HCT116 (cell line): ENCODE measurements around the gene ADGRB3. TPM values are rescaled to one million over a fixed set of nuclear protein-coding genes. Genes with fewer than 3 reads are reported as not detected.

Source experiments
- ATAC-seq: fragments of 200-7000 bp; cut with Tn5 transposase; 2 replicates; pipeline ENCODE4 v1.9.1; 2020; ENCODE audit warnings: mild to moderate bottlenecking, moderate library complexity
- BruUV-seq: library from RNA; stranded (reverse); fragments of 400-500 nt; replicated peaks from 2 replicates; lab custom pipeline; 2021; lab: Mats Ljungman, UMichigan
- CTCF ChIA-PET: fragments of 300-600 bp; sonication (Branson Sonifier 250); formaldehyde crosslinking; loops from one replicate; lab custom pipeline; 2021; ENCODE audit warnings: antibody characterized with exemption; lab: Charles Lee
- POLR2A ChIA-PET: fragments of 300-600, 350-600 bp; sonication (Branson Sonifier 250); formaldehyde crosslinking; loops from one replicate; lab custom pipeline; 2021; ENCODE audit warnings: antibody characterized with exemption; lab: Charles Lee
- RAD21 ChIA-PET, 2 experiments: fragments of 300-600 bp; sonication (Branson Sonifier 250); formaldehyde crosslinking; loops; one replicate each; lab custom pipeline; 2023; ENCODE audit warnings: low total read pairs in 2 of 2; ENCODE audit not compliant: uncharacterized antibody in 2 of 2, unreplicated experiment in 2 of 2, low non-redundant PET in 1 of 2; lab: Charles Lee
- DNase-seq: peaks from one replicate; pipeline ENCODE4 v3.0.0-alpha.2; 2010; ENCODE audit warnings: low read depth, low spot score
- H2AFZ ChIP-seq: fragments of 200-600 bp; shearing (Covaris generic), sonication (generic); 2 replicates; pipeline ENCODE4 v1.6.1; 2017; ENCODE audit warnings: low read depth, mixed run types, mixed read lengths, antibody characterized with exemption, low read length; ENCODE audit not compliant: poor library complexity, severe bottlenecking
- H3K27ac ChIP-seq: 2 replicates; pipeline ENCODE4 v1.5.1; 2012; ENCODE audit warnings: low read depth, low read length
- H3K27me3 ChIP-seq: fragments of 200-600 bp; sonication (generic); 2 replicates; pipeline ENCODE4 v1.6.1; 2016; ENCODE audit warnings: mixed run types, low read length, mixed read lengths; ENCODE audit not compliant: insufficient read depth
- H3K36me3 ChIP-seq, 2 experiments: fragments of 200-500 bp in 1 of 2; fragments of 200-600 bp in 1 of 2; sonication (Bioruptor generic) in 1 of 2; sonication (generic) in 1 of 2; 2 replicates each; pipeline versions ENCODE4 v1.5.1 to v1.6.1; 2014 to 2016; ENCODE audit warnings: low read length in 2 of 2, inconsistent platforms in 1 of 2, mixed read lengths in 1 of 2, mixed run types in 1 of 2; ENCODE audit not compliant: insufficient read depth in 2 of 2, control insufficient read depth in 1 of 2
- H3K4me1 ChIP-seq, 2 experiments: fragments of 200-600 bp in 1 of 2; sonication (generic) in 1 of 2; 2 replicates each; pipeline versions ENCODE4 v1.5.1 to v1.6.1; 2012 to 2017; ENCODE audit warnings: low read length in 2 of 2, inconsistent platforms in 1 of 2, mild to moderate bottlenecking in 1 of 2, mixed read lengths in 1 of 2, mixed run types in 1 of 2, moderate library complexity in 1 of 2; ENCODE audit not compliant: insufficient read depth in 2 of 2, control insufficient read depth in 1 of 2
- H3K4me2 ChIP-seq: fragments of 200-600 bp; sonication (generic); 2 replicates; pipeline ENCODE4 v1.6.1; 2017; ENCODE audit warnings: mixed run types, low read length, mixed read lengths
- H3K4me3 ChIP-seq, 2 experiments: fragments of 200-600 bp in 1 of 2; sonication (generic) in 1 of 2; replicated peaks in 1 of 2; 2 replicates each; pipeline ENCODE4 v1.5.1; 2011 to 2016; ENCODE audit warnings: low read length in 2 of 2, control low read depth in 1 of 2, low read depth in 1 of 2, mild to moderate bottlenecking in 1 of 2, mixed read lengths in 1 of 2, mixed run types in 1 of 2
- H3K79me2 ChIP-seq: fragments of 200-600 bp; sonication (generic); 2 replicates; pipeline ENCODE4 v1.6.1; 2017; ENCODE audit warnings: mild to moderate bottlenecking, mixed run types, low read length, moderate library complexity, mixed read lengths; ENCODE audit not compliant: insufficient read depth
- H3K9ac ChIP-seq: fragments of 200-600 bp; sonication (generic); 2 replicates; pipeline ENCODE4 v1.6.1; 2016; ENCODE audit warnings: low read length, mixed read lengths
- H3K9me2 ChIP-seq: fragments of 200-600 bp; sonication (generic), shearing (Covaris generic); 2 replicates; pipeline ENCODE4 v1.6.1; 2017; ENCODE audit warnings: mixed run types, mild to moderate bottlenecking, moderate library complexity; ENCODE audit not compliant: insufficient read depth
- H3K9me3 ChIP-seq, 2 experiments: fragments of 200-500 bp in 1 of 2; fragments of 200-600 bp in 1 of 2; sonication (Bioruptor generic) in 1 of 2; sonication (generic) in 1 of 2; 2 replicates each; pipeline ENCODE4 v1.6.1; 2014 to 2017; ENCODE audit warnings: low read length in 2 of 2, mixed read lengths in 2 of 2, inconsistent platforms in 1 of 2, low read depth in 1 of 2, mild to moderate bottlenecking in 1 of 2, mixed run types in 1 of 2, moderate library complexity in 1 of 2; ENCODE audit not compliant: control insufficient read depth in 1 of 2, insufficient read depth in 1 of 2
- H4K20me1 ChIP-seq: fragments of 200-600 bp; sonication (generic), shearing (Covaris generic); 2 replicates; pipeline ENCODE4 v1.6.1; 2017; ENCODE audit warnings: mixed run types, mild to moderate bottlenecking, moderate library complexity; ENCODE audit not compliant: insufficient read depth
- CEBPB ChIP-seq: IDR thresholded peaks from 2 replicates; pipeline ENCODE4 v1.6.1; 2012; ENCODE audit warnings: low read depth
- EGR1 ChIP-seq: IDR thresholded peaks from 2 replicates; pipeline ENCODE4 v1.6.1; 2012; ENCODE audit warnings: low read depth
- ELF1 ChIP-seq: IDR thresholded peaks from 2 replicates; pipeline ENCODE4 v1.6.1; 2012; ENCODE audit warnings: low read depth, borderline replicate concordance
- EZH2phosphoT487 ChIP-seq: fragments of 200-600 bp; IDR thresholded peaks from 2 replicates; pipeline ENCODE4 v1.6.1; 2018; ENCODE audit warnings: antibody characterized with exemption, borderline replicate concordance
- JUND ChIP-seq: IDR thresholded peaks from 2 replicates; pipeline ENCODE4 v1.6.1; 2012
- POLR2A ChIP-seq: IDR thresholded peaks from 2 replicates; pipeline ENCODE4 v1.7.0; 2011; ENCODE audit warnings: borderline replicate concordance; ENCODE audit not compliant: insufficient read depth, insufficient read length; ENCODE audit errors: extremely low read depth
- RAD21 ChIP-seq: IDR thresholded peaks from 2 replicates; pipeline ENCODE4 v1.6.1; 2012; ENCODE audit warnings: low read depth, mild to moderate bottlenecking
- SRF ChIP-seq: IDR thresholded peaks from 2 replicates; pipeline ENCODE4 v1.6.1; 2012; ENCODE audit warnings: low read depth
- TCF7L2 ChIP-seq: IDR thresholded peaks from 2 replicates; pipeline ENCODE4 v1.7.0; 2011; ENCODE audit warnings: borderline replicate concordance, inconsistent platforms; ENCODE audit not compliant: insufficient read depth, insufficient read length; ENCODE audit errors: extremely low read depth
- YY1 ChIP-seq: IDR thresholded peaks from 2 replicates; pipeline ENCODE4 v1.6.1; 2011; ENCODE audit warnings: low read length, low read depth, moderate library complexity, mild to moderate bottlenecking; ENCODE audit not compliant: insufficient replicate concordance; ENCODE audit errors: extremely low read depth
- ZFX ChIP-seq: fragments of 450-650 bp; IDR thresholded peaks from 2 replicates; pipeline ENCODE4 v1.6.1; 2017
- ZNF274 ChIP-seq: fragments of 200-500 bp; sonication (Bioruptor generic); IDR thresholded peaks from 2 replicates; pipeline ENCODE4 v1.6.1; 2014; ENCODE audit warnings: mild to moderate bottlenecking, low read depth, low read length, inconsistent platforms
- intact Hi-C: fragments of 100-400 bp; cut with micrococcal nuclease; formaldehyde crosslinking; loops from 2 replicates; pipeline ENCODE4 v1.10.0; 2022
- total RNA-seq: library from RNA; stranded (reverse); gene quantifications from one replicate; pipeline ENCODE4 v1.2.1, GENCODE V29; 2021; ENCODE audit not compliant: unreplicated experiment
- TF ChIP-seq, protein P1 (sequence below), 3 experiments: fragments of 200-600 bp in 1 of 3; sonication (generic) in 1 of 3; IDR thresholded peaks in 2 of 3; conservative IDR thresholded peaks in 1 of 3; 2 replicates each; pipeline ENCODE4 v1.5.1; 2012 to 2017; ENCODE audit warnings: low read depth in 2 of 3, low read length in 2 of 3, antibody characterized with exemption in 1 of 3, borderline replicate concordance in 1 of 3, control low read depth in 1 of 3, mild to moderate bottlenecking in 1 of 3, mixed read lengths in 1 of 3, mixed run types in 1 of 3, moderate library complexity in 1 of 3; ENCODE audit not compliant: insufficient read depth in 1 of 3
- TF ChIP-seq, protein P2 (sequence below): IDR thresholded peaks from 2 replicates; pipeline ENCODE4 v1.6.1; 2012; ENCODE audit warnings: low read depth

ADGRB3 gene
- total RNA-seq, 1 experiment from 2014 or later = not detected

DNA sequence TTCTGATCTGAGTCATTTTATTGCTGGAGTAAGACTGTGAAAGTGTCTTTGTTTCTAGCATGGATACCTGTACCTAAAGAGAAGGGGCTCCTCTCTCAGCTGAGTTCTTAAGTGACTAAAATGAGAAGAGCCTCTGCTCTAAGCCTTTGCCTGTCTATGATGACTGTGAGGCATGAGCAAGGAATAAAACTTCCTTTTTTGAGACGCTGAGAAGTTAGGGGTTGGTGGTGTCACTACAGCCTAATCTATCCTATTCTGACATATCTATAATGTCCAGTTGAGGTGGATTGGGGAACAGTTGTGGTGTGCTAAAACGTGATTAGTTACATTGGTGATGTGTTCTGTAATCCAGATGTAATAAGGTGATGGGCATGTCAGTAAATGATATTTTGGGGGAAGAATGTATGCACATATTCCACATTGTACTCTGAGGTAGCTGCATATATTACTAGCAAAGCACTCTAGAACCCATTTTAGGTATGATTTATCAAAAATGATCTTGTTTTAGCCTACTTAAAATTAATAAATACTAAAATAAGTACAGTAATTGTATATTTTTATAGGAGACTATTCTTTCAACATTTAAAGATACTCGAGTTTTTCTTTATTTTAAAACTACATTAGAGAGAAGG is 18.1 kb downstream of the ADGRB3 start:
- no peaks in the 10 kb centered on the region for H4K20me1 ChIP-seq
- no peaks in the 10 kb centered on the region for H3K36me3 ChIP-seq
- no peaks in the 10 kb centered on the region for H3K79me2 ChIP-seq
- H3K9ac ChIP-seq = no peak overlapping the region
- no peak for TF ChIP-seq EZH2phosphoT487
- TF ChIP-seq, protein P1, sequence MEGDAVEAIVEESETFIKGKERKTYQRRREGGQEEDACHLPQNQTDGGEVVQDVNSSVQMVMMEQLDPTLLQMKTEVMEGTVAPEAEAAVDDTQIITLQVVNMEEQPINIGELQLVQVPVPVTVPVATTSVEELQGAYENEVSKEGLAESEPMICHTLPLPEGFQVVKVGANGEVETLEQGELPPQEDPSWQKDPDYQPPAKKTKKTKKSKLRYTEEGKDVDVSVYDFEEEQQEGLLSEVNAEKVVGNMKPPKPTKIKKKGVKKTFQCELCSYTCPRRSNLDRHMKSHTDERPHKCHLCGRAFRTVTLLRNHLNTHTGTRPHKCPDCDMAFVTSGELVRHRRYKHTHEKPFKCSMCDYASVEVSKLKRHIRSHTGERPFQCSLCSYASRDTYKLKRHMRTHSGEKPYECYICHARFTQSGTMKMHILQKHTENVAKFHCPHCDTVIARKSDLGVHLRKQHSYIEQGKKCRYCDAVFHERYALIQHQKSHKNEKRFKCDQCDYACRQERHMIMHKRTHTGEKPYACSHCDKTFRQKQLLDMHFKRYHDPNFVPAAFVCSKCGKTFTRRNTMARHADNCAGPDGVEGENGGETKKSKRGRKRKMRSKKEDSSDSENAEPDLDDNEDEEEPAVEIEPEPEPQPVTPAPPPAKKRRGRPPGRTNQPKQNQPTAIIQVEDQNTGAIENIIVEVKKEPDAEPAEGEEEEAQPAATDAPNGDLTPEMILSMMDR (IDR thresholded peaks at IDR 0.05 in 2 of 3, conservative IDR thresholded peaks at IDR 0.05 in 1 of 3; ENCODE audit: borderline replicate concordance in 1 of 3, insufficient read depth in 1 of 3, low read depth in 2 of 3, low read length in 2 of 3) = no peak
- no peak for TF ChIP-seq CEBPB
- TF ChIP-seq YY1 = no peak
- TF ChIP-seq, protein P2, sequence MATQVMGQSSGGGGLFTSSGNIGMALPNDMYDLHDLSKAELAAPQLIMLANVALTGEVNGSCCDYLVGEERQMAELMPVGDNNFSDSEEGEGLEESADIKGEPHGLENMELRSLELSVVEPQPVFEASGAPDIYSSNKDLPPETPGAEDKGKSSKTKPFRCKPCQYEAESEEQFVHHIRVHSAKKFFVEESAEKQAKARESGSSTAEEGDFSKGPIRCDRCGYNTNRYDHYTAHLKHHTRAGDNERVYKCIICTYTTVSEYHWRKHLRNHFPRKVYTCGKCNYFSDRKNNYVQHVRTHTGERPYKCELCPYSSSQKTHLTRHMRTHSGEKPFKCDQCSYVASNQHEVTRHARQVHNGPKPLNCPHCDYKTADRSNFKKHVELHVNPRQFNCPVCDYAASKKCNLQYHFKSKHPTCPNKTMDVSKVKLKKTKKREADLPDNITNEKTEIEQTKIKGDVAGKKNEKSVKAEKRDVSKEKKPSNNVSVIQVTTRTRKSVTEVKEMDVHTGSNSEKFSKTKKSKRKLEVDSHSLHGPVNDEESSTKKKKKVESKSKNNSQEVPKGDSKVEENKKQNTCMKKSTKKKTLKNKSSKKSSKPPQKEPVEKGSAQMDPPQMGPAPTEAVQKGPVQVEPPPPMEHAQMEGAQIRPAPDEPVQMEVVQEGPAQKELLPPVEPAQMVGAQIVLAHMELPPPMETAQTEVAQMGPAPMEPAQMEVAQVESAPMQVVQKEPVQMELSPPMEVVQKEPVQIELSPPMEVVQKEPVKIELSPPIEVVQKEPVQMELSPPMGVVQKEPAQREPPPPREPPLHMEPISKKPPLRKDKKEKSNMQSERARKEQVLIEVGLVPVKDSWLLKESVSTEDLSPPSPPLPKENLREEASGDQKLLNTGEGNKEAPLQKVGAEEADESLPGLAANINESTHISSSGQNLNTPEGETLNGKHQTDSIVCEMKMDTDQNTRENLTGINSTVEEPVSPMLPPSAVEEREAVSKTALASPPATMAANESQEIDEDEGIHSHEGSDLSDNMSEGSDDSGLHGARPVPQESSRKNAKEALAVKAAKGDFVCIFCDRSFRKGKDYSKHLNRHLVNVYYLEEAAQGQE = no peak
- no peak for TF ChIP-seq ZFX
- no peak for TF ChIP-seq POLR2A
- no peak for TF ChIP-seq ZNF274
- TF ChIP-seq ELF1 = no peak
- no peak for TF ChIP-seq JUND
- TF ChIP-seq EGR1 = no peak
- TF ChIP-seq TCF7L2 = no peak
- no peak for TF ChIP-seq RAD21
- no peak for TF ChIP-seq SRF
- H3K4me2 ChIP-seq = no peak overlapping the region
- H3K4me3 ChIP-seq = no peak overlapping the region
- no peaks in the 10 kb centered on the region for H3K4me1 ChIP-seq
- H3K9me3 ChIP-seq = peaks cover 12 to 17% of the 10 kb centered on the region in 2 experiments; a peak in 2 of 4 replicates
- H3K9me2 ChIP-seq = no peaks in the 10 kb centered on the region
- RAD21 ChIA-PET = no interaction called here
- no peak overlapping the region for H2AFZ ChIP-seq
- intact Hi-C loops = no loop called here
- no peak for ATAC-seq
- no TSS peak for BruUV-seq
- H3K27ac ChIP-seq = no peak overlapping the region
- H3K27me3 ChIP-seq = no peaks in the 10 kb centered on the region
- POLR2A ChIA-PET = no interaction called here
- CTCF ChIA-PET = no interaction called here
- no peak for DNase-seq
